ENCODE data around the gene MAP3K8.
A peak's percentile ranks its signal among the peaks of the same experiment; 100 is the strongest.

The MAP3K8 gene

DNA sequence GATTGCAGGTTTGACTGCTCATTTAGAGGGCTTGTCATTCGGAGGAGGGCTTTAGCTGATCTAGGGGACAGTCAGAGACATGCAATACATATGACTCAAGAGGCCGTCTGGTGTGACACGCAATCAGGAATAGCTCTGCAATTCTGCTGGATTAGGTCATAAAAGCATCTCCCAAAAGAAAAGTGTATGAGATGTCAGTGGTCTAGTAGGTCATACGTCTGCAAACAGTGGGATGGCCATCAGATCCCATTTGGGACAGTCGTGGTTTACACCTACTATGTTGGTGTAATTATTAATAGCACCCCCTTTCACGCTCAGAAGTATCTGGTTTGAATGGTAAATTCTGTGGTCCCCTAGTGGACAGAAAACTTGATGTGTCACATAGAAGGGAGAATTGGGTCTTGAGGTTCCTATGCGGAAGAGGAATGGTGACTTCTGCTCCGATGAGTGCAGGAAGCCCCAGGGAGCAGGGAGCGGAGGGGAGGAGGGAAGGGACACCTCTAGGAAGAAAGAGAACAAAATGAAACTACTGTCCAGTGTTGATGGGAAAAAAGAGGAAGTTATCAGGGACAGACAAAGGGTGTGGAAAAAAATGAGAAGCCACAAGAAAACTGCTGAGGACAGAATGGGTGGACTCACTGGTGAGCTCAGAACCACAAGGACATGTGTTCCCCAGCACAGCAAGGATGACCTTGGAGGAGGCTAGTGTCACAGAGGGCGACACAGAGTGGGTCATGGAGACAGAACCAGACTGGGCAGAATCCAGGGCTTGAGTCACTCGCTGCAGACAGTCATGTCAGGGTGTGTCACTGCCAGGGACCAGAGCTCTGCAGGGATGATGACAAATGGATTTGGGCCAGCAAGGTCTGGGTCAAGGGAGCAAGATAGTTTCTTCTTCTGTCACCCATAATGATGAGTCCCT, 59.9 kb downstream of the MAP3K8 start:
- peak; percentile 71 for DNase-seq

DNA sequence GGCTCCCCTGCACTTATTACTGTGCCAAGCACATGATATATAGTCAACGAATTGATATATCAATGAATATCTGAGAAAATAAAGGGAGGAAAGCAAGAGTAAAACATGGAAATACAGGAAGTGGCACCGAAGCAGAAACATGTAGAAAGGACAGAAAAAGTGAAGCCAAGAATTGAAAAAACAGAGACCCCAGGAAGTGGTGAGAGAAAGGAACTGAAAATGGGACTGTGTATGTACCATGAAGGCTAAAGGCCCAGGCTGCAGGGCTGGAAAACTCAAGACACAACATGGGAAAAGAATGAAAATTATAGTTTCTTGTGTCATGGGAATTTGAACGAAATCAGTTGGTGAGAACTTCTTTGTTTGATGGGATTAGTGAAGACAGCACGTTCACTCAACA, 60.6 kb downstream of the MAP3K8 start:
- DNase-seq = no peak

DNA sequence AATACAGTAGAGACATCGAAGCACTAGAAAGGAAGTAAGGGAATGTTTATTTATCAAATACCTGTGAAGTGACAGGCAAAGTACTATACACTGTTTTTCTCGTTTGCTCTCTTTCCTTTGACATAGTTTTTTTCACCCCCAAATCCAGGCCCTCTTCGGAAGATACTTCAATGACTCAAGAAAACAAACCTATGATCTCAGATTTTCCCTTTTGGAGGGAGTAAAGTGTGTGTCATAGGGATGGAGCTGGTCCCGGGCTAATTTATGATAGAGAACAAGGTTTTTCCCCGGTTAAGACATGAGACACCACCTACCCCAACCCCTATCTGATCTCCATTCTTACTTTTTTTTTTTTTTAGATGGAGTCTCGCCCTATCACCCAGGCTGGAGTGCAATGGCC, 61.7 kb downstream of the MAP3K8 start:
- DNase-seq = no peak

DNA sequence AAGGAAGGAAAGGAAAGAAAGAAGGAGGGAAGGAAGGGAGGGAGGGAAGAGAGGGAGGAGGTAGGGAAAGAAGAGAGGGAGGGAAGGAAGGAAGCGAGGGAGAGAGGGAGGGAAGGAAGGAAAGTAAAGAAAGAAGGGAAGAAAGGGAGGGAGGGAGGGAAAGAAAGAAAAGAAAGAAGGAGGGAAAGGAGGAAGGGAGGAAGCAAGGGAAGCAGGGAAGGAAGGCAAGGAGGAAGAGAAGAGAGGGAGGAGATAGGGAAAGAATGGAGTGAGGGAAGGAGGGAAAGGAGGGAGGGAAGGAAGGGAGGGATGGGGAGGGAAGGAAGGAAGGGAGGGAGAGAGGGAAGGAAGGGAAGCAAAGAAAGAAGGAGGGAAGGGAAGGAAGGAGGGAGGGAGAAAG, 65.8 kb downstream of the MAP3K8 start:
- no peak for DNase-seq

DNA sequence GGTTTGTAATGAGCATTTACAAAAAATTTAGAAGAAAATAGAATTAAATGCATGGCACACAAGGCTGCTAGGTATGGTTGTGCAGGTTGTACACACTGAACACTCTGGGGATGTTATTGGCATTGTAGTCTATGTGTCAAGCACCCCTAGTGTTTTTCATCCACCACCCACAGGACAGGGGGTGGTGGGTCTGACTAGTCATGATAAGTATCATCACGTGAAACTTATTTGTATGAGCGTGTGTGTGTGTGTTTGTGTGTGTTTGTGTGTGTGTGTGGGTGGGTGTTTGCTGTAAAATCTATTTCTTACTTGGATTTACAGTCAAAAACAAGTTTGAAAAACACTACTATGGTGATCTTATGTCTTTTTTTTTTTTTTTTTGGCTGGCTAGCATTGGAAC, 66.5 kb downstream of the MAP3K8 start:
- no peak for DNase-seq

DNA sequence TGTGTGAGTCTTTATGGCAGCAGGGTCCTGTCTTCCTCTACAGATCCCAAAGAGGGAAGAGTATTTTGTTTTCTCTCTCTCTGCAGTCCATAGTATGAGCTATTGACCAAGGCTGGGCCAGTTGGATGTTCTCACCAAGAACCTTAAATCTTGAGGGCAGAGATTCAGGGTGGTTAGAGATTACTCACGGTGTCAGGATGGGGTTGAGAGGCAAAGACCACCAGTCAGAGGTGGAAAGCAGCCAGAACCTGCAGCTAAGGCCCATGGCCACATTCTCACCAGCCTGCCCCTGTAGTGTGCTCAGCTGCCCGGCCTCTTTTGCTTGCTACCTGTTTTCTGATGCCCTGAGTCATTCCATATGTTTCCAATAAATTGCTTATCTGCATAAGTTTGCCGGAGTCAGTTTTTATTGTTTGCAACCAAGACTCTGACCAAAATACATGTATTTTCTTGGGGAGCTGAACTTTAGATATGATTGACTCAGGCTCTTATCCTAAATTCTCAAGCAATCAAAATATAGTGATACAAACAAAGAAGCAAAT, 67.0 kb downstream of the MAP3K8 start:
- DNase-seq = no peak

DNA sequence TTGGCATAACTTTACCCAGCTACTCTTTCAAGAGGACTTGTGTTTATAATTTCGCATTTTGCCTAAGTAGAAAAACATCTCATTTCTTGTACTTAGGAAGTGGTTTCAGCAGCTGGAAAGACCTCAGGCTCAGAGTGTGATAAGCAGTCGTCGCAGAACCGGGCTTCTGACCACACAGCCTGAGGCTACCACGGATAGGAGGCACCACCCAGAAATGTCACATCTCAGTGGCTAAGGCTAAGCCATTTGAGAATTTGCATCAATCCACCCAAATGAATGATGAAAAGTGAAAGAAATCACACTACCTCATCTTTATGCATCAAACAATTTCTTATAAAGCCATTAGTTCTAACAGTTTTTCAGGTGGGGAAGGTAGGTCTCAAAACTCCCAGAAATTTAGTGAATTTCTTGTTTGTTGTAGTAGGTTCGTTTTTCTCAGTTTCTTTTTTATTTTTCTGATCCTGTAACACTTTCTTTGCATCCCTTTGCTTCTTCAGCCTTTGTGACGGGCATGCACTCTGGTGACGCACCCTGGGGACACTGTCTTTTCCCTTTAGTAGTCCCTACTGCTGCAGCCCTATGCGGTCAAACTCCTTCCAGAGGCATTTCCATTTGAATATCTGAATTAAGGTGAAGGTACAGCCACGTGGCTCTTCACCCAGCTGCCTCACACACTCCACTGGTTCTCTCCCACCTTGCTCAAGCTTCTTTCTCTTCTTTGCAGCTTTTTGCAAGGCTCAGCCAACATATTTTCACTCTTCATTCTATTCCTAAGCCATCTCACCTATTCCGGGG, 68.5 kb downstream of the MAP3K8 start:
- no peak for DNase-seq

DNA sequence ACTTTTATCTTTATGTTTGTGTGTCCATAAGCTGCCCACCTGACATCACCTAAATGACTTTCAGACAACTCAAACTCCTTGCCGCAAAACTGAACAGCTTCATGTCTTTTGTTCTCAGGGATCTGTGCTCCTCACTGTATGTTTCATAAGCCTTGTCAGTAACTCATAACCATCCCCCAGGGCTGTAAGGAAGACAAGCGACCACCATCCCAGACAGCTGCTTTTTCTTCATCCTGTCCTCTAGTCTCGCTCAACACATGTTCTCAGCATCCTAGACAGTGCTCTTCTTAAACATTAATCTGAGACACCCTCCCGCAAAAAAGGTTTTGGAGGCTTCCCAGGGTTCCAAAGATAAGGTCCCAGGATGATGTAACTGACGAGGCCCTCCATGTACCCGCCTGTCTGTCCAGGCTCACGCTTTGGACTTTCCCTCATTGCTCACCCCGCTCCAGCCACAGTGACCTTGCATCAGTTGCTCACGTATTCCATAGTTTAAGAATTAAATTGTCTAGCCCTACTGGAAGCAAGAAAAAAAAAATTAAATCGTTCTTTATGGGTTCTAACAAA, 69.8 kb downstream of the MAP3K8 start:
- no peak for DNase-seq

DNA sequence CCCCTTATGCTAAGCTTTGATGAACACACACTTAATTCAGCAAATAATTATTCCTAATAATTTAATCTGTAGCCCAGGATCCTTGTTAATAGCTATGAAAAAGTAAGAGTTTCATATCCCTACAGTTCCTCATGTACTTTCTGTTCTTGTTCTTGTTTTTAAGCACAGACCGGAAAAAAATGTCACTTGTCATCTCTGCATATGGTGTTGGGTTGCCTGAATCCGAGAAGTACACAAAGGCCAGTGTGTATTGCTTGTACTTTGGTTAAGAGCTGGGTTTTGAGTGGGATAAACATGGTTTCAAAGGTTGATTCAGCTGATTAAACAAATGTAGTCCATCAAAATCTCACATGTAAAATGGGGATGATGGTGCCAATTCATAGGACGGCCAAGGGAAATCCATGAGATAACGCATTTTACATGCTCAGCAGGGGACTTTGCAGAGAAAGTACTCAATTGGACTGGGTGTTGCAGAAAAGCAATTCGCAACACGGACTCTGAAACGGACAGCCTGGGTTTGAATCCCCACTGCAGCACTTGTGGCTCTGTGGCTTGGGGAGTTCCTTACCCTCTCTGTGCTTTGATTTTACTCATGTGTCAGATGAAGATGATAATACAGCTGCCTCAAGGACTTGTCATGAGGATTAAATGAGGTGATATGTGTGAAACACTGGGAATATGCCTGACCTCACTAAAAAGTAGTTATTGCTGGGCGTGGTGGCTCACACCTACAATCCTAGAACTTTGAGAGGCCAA, 71.7 kb downstream of the MAP3K8 start:
- DNase-seq = peak; percentile 29

DNA sequence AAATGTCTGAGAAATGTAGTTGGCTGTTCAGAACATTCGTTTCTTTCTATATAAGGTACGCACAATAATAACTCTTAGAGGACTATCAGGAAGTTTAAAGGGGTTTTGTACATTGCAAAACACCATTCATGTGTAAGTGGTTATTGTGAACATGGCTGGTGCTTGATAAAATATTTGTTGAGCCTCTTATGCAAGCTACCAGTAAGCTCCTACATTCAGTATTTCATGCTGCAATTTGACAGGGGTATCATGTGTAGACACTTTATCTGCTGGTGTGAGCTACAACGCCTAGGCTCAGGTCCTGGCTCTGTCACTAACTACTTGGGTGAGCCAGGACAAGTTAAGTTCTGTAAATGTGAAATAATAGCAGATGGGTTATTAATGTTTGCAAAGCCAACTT, 75.5 kb downstream of the MAP3K8 start:
- no peak for DNase-seq

DNA sequence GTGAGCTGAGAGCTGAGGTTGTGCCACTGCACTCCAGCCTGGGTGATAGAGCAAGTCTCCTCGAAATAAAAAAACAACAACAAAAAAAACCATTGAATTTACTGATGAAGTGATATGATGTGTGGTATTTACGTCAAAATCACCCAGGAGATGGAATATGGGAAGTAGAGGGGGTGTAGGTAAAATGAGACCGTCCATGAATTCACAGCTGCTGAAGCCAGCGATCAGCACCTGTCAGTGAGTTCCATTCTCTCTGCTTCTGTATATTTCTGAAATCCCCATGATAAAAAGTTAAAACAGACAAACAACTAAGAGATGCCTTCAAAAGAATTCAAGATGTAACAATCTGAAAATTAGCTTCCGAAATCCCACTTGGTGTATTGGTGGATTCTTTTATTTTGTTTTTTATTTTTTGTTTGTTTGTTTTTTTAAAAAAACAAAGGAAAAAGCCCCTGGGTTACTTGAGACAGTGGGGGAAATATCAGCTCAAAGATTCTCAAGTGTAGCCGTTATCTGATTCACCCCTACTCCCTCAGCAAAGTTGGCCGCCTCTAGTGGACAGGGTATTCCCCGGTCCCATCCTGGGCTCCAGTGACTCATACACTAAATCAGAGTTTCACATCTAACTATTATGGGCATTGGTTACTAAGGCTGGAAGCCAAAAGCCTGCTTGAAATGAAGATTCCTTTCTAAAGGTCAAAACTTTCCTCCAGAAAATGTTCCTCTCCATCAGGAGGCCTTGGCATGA, 76.4 kb downstream of the MAP3K8 start:
- DNase-seq = no peak

DNA sequence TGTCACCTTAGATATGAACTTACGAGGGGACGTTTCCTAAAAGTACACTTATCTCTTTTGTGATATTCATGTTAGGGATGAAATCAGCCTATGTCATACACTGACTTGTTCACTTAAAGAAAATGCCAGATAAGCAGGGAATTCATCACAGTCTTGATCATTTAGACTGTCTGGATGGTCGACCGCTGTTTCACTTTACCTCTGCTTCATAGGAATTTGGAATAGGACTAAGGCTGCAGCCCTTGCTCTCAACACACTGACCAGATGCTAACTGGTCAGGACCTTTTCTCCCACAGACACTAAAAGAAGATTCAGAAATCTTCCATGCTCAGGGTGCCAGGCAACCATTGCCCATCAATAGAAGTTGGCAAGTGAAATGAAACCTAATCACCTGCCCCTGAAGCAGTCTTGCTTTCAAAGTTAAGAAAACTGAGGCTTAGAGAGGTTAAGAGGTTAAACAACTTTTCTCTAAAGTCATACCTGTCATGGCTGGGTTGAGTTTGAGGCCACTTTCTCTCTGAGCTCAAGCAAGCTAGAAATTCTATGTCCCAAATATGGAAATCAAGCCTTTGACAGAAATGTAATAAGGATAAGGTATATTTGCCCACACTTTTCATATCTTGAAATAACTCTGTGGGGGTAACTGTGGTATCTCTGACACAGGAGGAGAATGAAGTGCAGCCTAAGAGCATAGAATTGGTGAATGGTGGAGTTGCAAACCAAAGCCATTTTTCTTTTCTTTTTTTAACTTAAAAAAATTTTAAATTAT, 77.1 kb downstream of the MAP3K8 start:
- DNase-seq = no peak
